Posterior cingulate gyrus (tissue), 11 donors: Measurements from ENCODE around the gene DCUN1D2.

Experiments used
- DNase-seq, 10 donors: peaks; one replicate each; pipeline versions ENCODE4 v3.0.0 to v3.0.0-alpha.2; 2020 to 2021; ENCODE audit warnings: mixed read lengths in 3 of 10
- intact Hi-C: fragments of 100-400 bp; cut with DNase I; formaldehyde crosslinking; loops from one replicate; pipeline ENCODE4 v1.15.1; 2023

Gene DCUN1D2

DNA sequence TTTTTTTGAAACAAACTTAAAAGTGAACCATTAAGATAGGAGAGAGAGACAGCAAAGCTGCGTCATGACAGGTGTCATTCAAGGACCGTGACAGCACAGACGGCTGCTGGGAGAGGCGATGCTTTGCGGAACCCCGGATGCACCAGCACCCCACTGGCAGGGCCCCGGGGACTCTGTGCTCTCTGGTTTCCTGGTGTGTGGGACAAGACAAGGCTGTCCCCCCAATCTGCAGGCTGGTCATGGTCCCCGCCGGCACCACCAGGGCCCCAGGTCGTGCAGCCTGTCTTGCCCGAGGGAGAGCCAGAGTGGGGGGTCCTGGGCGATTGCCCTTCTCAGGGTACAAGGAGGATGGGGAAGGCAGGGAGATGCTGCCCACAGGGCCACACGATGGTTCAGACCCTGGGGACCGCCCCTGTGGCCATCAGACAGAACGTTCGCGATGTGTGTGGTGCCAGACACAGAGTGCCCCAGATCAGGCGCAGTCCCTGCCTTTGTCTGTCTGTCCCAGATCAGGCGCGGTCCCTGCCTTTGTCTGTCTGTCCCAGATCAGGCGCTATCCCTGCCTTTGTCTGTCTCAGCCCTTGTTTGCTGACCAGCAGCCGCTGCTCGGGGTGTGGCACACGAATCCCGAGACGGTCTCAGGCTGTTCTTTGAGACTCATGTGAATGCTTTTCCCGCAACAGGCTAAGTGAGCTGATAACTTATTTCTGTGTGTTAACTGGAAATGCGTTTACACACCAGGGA lies 73.3 kb downstream of the DCUN1D2 start:
- intact Hi-C loops: no loop called here
- DNase-seq: peak in 1 of 10 donors; percentile 86

DNA sequence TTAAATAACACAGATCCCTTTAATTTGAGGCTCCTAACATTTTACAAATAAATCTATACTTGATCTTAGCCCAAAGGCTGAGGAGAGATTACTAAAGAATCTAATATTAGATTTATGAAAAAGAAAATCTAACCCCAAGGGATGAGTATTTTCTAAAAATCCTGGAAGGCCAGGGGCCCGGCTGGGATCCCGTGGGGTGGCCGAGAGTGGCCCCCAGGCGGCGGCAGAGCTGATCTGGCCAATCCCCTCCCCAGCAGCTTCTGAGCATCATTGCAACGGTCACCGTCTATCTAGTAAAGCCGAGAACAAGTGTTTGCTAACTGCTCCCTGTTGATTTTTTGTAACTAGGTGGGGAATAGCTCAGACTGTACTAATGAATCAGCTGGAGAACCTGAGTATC lies 74.7 kb downstream of the DCUN1D2 start:
- DNase-seq: no peak
- intact Hi-C loops: no loop called here

DNA sequence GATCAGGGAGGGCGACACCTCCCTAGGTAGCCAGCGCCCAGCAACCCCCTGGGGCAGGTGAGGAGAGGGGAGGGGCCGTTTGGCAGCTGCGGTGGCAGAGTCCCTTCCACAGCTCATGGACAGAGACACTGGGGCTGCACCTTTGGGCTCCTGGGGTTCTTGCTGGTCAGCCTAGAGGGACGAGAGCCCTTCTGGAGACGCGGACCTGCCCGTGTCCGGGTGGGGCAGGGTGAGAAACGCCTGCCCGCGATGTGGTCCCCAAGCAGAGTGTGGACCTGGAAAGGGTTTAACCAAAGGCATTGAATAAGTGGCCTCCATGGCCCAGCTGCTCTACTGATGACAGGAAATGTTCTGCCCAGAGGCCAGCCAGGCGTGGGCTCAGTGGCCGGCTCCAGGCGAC lies 75.5 kb downstream of the DCUN1D2 start:
- DNase-seq: no peak

DNA sequence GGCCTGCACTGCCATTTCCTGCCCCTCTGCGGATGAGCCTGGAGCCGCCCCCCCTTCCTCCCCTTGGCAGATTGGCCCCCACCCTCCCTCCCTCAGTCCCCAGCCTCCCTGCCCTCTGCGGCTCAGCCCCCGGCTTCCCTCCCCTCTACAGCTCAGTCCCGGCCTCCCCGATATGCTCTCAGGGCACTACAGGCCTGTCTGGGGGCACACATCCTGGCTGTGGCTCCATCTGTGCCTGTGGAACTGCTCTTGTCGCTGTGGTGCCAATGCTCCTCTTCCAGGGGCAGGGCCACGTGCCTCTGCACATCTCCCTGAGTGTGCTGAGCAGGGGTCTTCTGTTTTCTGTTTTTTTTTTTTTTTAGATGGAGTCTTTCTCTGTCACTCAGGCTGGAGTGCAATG lies 76.2 kb downstream of the DCUN1D2 start:
- intact Hi-C loops: no loop called here
- no peak for DNase-seq

More for the DNA sequence above, 75.5 kb downstream of the DCUN1D2 start:
- intact Hi-C loops: no loop called here

DNA sequence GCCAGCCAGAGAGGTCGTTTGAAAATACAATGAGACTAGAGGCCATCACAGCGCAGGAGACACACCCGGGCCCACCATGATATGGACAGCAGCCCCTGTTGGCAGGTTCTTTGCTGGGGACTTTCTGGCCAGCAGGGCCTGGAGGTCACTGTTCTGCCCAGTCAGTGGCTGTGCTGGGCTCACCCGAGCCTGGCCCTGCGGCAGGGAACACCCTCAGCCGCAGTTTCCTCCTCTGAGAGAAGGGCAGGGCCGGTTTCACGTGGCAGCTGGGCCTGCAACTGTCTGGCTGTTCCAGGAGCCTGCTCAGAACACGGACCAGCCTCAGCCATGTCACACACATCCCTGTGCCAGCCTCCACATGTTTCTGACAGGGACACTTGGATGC lies 76.6 kb downstream of the DCUN1D2 start:
- no peak for DNase-seq
- intact Hi-C loops: no loop called here

DNA sequence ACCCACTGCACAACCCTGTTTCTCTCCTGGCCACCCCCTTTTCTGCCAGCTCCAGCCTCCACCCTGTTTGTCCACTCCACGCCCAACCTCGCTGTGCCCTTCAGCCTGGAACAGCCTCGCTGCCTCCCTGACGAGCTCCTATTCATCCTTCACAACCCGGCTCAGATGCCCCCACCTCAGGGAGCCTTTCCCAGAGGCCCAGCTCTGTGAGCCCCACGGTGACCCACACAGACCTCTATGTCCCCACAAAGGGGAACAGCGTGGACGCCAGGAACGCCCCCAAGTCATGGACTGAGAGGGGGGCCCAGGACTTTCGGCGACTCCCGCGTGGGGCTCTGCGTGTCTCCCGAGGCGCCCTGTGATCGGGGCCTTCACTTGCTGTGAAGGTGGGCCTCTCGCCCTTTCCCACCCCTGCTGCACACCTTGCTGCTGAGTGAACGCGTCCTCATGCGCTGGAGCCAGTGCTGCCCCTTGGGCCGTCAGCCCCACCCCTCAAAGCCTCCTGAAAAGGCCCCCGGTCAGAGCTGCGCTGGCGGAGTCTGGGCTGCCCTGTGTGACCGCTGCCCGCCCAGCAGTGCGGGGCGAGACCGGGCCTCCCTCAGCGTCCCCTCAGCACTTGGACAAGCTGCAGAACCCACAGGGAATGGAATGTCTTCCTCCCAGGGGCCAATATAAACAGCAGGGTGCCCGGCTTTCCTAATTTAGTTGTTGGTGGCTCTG lies 77.2 kb downstream of the DCUN1D2 start:
- intact Hi-C loops: no loop called here
- DNase-seq: peak in 2 of 10 donors; percentile 47 to 55

DNA sequence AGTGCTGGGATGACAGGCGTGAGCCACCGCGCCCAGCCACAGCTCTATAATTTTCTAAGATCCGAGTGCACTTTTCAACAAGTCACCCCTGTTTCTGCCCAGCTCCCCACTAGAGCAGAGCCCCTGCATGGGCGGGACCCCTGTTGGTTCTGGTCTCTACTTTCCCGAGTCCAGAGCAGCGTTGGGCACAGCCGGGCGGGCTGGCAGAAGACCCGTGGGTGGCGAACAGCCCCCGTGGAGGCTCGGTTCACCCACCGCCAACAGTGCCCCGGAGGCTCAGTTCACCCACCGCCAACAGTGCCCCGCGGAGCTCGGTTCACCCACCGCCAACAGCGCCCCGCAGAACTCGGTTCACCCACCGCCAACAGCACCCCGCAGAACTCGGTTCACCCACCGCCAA lies 78.1 kb downstream of the DCUN1D2 start:
- peak in 3 of 10 donors; percentile 44 to 77 (median 76) for DNase-seq
- intact Hi-C loops: no loop called here

DNA sequence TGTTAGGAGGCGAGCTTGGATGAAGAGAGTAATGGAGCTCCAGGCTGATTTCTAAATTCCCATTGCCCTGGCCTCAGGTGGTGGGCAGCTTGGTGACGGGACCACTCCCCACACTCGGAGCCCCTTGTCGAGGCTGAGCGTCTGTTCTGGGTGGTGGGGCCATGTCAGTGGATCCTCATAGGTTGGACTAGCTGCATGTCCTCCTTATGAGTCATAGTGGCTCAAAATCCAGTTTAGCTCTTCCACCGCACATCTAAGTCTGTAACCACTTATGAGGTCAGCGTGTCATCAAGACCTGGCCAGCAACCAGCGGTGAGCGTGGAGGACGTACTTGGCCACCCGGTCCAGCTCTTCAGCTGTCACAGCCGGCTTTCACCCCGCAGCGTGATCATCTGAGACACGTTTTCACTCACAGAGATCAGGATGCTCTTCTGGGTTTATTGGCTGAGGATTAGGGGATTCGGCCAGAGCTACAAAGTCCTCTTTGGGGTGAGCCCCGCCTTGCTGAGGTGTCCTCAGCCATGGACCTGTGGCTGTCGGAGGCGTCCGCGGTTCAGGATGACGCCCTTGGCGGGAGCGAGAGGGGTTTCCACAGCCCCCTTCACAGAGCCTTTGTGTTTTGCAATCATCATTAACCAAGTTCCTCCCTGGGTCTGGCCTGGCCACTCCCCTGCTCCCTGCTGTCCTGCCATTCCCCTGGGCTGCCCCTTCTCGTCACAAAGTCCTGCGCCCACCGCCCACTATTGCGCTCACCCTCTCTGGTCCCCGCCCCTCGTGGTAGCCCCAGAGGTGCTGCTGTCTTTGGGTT lies 79.1 kb downstream of the DCUN1D2 start:
- peak in 4 of 10 donors; percentile 24 to 83 (median 70) for DNase-seq
- intact Hi-C loops: no loop called here

DNA sequence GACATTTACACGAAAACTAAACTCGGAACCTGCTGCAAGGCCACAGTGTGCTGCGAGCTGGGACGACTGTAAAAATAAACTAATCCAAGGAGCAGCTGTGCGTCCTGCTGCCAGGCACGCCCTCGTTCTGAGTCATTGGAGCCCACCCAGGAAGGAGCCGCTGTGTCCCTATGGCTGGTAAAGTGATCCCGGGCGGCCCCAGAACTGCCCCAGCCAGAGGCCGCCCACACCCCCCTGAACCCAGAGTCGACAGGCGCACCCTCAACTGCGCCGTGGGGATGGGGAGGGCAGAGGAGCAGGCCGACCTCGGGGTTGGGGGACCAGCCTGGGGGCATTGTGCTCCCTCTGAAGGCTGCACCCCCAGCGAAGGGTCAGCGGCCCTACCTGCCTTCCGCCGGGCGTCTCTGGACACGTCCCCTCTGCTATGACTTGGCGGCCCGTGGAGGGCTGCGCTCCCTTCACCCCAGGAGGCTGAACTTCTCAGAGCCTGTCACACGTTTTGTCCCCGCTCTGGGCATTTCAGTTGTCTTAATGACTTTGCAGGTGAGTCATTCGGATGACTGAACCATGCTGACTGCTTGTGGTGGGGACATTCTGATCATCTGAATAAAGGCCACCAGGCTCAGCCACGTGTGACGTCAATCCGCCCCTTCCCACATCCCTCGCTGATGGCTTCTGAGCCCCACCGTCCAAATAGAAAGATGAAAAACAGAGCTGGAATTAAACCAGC lies 79.9 kb downstream of the DCUN1D2 start:
- intact Hi-C loops: no loop called here
- DNase-seq: peak in 5 of 10 donors; percentile 32 to 89 (median 51)

DNA sequence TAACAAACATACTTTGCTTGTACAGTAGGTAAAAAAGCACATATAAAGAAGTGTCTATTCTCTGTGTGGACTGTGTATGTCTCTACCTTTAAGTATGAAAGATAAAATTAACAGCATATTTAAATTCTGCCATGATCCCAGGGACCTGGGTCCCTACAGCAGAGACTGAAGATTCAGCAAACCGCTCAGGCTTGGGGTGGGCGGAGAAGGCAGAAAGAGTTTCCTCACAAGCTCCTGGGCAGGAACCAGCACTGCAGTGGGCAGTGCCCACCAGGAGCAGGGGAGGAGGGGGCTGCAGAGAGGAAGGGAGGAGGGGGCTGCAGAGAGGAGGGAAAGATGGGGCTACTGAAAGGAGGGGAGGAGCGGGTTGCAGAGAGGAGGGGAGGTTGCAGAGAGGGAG lies 81.9 kb downstream of the DCUN1D2 start:
- DNase-seq: peak in 2 of 10 donors; percentile 4 to 54
- intact Hi-C loops: no loop called here

DNA sequence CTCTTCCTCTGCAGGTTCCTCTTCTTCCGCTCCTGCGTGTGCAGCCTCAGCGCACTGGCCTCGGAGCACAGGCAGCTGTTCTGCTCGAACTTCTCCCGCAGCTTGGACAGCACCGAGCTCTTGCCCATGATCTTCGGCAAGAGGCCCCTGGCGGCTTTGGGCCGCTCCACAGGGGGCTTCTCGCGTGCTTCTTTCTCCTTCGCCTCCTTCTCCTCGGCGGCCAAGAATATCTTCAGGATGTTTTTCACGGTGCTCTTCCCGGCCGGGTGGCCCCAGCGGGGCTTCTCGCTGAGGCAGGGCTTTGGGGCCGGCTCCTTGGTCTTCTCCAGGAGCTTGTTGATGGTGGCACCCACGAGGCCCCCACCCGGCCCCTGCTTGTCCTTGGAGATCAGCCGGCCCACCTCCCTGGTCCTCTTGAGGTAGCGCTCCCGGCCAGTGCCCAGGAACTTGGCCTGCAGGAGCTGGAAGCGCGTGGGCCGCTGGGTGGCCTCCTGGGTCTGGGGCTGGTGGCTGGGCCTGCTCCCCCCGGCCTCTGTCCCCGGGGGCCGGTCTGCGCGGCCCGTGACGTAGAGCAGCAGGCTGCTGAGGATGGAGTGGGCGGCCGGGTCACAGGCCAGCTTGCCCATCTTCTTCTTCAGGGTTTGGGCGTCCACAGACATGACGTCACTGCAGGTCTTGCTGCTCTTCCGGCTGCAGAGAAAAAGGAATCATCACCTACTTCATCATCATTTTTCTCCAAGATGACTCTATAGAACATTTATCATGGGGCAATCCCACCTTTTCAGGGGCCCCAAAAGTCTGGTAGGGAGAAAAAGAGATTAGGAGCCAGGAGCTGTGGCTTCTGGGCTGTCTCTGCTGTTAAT lies 82.7 kb downstream of the DCUN1D2 start:
- DNase-seq: peak in 3 of 10 donors; percentile 30 to 75 (median 67)
- intact Hi-C loops: no loop called here

DNA sequence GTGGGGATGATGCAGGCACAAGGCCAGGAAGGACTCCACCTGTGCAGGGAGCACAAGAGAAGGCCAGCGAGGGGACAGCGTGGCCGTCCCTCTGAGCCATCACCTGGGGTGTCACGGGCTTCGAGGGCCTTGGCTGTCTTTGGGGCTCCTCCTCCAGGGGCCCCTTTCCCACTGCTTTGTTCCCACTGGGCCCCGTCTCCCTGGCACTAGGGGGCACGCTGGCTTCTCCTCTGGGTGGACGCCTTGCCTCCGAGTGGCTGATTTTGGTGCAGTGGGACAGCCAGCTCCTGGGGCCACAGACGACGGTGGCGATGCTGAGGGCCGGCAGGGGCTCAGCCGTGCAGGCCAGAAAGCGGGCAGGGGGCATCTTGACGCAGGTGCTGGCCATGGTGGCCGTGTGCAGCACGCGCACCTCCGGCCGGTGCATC lies 83.4 kb downstream of the DCUN1D2 start:
- intact Hi-C loops: no loop called here
- peak in 4 of 10 donors; percentile 16 to 77 (median 48) for DNase-seq

DNA sequence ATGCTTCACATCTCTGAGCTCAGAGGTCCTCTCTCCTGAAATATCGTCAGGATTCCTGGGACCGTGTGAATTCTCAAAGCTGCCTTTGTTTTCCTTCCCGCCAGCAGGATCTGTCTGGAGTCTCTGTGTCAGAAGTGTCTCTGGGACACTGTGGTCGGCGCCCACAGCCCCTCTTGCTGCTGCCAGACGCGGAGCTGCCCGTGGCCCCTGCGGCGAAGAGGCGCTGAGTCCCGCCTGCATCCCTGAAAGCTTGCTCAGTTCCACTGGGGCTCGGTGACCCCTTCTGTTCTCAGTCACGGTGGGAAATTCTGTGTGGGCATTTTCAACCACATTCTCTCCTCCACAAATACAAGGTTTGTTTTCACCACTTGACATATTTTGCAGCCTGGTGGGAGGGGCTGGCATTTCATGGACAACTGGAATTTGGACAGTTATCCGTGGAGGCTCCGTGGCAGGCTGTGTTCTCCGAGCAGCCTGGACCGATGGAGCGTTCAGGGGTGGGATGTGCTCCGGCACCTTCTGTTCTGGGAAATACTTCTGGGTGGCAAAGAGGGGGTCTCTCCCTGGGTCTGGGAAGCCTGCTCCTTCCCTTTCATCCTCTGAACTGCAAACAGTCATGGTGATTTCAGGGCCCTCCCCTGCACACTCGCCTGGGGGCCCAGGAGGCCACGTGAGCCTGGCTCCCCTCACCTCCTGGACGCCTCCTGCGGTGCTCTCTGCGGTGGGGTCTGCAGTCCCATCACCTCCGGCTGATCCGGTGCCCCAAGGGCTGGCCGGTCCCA lies 84.0 kb downstream of the DCUN1D2 start:
- peak in 2 of 10 donors; percentile 59 to 63 for DNase-seq
- intact Hi-C loops: no loop called here
